ENCODE measurements around the gene SCNN1G. TPM values are rescaled to one million over a fixed set of nuclear protein-coding genes. Genes with fewer than 3 reads are reported as not detected.
A peak's percentile ranks its signal among the peaks of the same experiment; 100 is the strongest.

The SCNN1G gene
- total RNA-seq: not detected
- total RNA-seq (2013): not detected

GRCh38 chr16:23182679-23183542, at the start of gene SCNN1G:
Gene SCNN1G (plus strand): TSS chr16:23182745. CDS start chr16:23186272, 3,527 bp downstream.
- no peak within 1 kb of the TSS for H3K27ac Mint-ChIP-seq
- TF ChIP-seq, protein P1, sequence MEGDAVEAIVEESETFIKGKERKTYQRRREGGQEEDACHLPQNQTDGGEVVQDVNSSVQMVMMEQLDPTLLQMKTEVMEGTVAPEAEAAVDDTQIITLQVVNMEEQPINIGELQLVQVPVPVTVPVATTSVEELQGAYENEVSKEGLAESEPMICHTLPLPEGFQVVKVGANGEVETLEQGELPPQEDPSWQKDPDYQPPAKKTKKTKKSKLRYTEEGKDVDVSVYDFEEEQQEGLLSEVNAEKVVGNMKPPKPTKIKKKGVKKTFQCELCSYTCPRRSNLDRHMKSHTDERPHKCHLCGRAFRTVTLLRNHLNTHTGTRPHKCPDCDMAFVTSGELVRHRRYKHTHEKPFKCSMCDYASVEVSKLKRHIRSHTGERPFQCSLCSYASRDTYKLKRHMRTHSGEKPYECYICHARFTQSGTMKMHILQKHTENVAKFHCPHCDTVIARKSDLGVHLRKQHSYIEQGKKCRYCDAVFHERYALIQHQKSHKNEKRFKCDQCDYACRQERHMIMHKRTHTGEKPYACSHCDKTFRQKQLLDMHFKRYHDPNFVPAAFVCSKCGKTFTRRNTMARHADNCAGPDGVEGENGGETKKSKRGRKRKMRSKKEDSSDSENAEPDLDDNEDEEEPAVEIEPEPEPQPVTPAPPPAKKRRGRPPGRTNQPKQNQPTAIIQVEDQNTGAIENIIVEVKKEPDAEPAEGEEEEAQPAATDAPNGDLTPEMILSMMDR (IDR thresholded peaks at IDR 0.05): peak; percentile 54
- DNase-seq: peak in 1 of 2 donors; percentile 9
- 3% methylated on average over 69 of the region's 71 CpGs for WGBS (ENCODE audit: insufficient coverage)
- no peaks in the 10 kb centered on the region for H3K9me3 Mint-ChIP-seq
- ATAC-seq: peak in 1 of 3 donors; percentile 16
- H3K27me3 Mint-ChIP-seq (ENCODE audit: low read depth in 2 of 2): peaks cover 50 to 71% of the 10 kb centered on the region in 2 donors
- peak within 1 kb of the TSS; percentile 38 for H3K4me3 Mint-ChIP-seq
- H3K4me1 Mint-ChIP-seq: peaks cover 6 to 7% of the 10 kb centered on the region in 2 donors
- no peaks in the 10 kb centered on the region for H3K9me3 ChIP-seq (ENCODE audit: control insufficient read depth, insufficient read depth, low read length)
- intact Hi-C loops (cut with micrococcal nuclease): loop anchor here (10.0 kb wide), 2 partner anchors 252 to 1322 kb away; no protein-coding TSS in a partner anchor
- no peaks in the 10 kb centered on the region for H3K36me3 ChIP-seq (ENCODE audit: control insufficient read depth, insufficient read depth, low read length)
- no peaks in the 10 kb centered on the region for H3K36me3 Mint-ChIP-seq
- H3K27me3 ChIP-seq (ENCODE audit: control insufficient read depth, insufficient read depth, low read length): peaks cover 23% of the 10 kb centered on the region
- no peak within 1 kb of the TSS for H3K4me3 ChIP-seq (ENCODE audit: low read length)
- no peak within 1 kb of the TSS for H3K27ac ChIP-seq (ENCODE audit: low read length)
- peaks cover 11% of the 10 kb centered on the region for H3K4me1 ChIP-seq (ENCODE audit: control insufficient read depth, insufficient read depth, low read length)

DNA sequence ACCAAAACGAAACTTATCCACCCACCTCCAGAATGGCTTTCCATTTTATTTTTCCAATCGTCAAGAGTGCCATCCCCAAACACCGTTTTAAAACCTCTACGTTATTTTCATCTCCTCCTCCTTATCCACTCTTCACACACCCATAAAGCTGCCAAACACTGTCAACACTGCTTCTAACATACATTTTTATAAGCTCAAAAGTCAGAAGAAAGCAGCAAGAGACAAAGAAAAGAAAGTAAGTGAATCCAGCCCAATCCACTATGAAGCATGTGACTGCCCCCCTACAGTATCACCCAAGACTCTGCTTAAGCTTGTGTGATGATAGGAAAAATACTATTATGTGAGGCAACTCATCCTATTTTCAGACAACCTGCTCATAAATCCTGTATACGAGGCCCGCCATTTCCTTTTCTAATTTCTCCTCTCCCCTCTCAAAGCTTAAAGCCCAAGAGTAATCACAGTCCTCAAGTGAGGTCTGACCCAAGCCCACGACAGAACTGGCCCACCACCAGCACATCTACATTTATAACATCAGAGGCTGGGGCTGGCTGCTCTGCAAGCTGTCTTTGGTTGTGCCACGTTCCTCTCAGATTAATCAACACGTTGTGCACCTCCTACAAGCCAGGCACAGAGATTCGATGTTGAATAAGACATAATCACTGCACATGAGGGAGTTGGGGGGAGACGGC, 49.6 kb upstream of the SCNN1G start:
- no peak overlapping the region for H3K4me3 Mint-ChIP-seq
- TF ChIP-seq, protein P1 (IDR thresholded peaks at IDR 0.05): no peak
- H3K4me1 Mint-ChIP-seq: peaks cover 11 to 19% of the 10 kb centered on the region in 2 donors
- Histone ChIP-seq H3K36me3 (ENCODE audit: control insufficient read depth, insufficient read depth, low read length) (no peaks in the 10 kb centered on the region), H3K27me3 (ENCODE audit: control insufficient read depth, insufficient read depth, low read length) (no peaks in the 10 kb centered on the region), H3K4me1 (ENCODE audit: control insufficient read depth, insufficient read depth, low read length) (no peaks in the 10 kb centered on the region), H3K27ac (ENCODE audit: low read length) (no peak overlapping the region), H3K4me3 (ENCODE audit: low read length) (no peak overlapping the region), H3K9me3 (ENCODE audit: control insufficient read depth, insufficient read depth, low read length) (peaks cover 3% of the 10 kb centered on the region)
- peaks cover 0 to 4% of the 10 kb centered on the region in 2 donors for H3K9me3 Mint-ChIP-seq
- intact Hi-C loops (cut with micrococcal nuclease): no loop called here
- H3K27me3 Mint-ChIP-seq (ENCODE audit: low read depth in 2 of 2): no peaks in the 10 kb centered on the region
- DNase-seq (no peak), ATAC-seq (no peak)
- H3K27ac Mint-ChIP-seq: no peak overlapping the region
- WGBS (ENCODE audit: insufficient coverage): 81% methylated on average over 11 of the region's 11 CpGs
- H3K36me3 Mint-ChIP-seq: peaks cover 9% of the 10 kb centered on the region

- no peaks in the 10 kb centered on the region for H3K27me3 ChIP-seq (ENCODE audit: control insufficient read depth, insufficient read depth, low read length)
- H3K27ac Mint-ChIP-seq: no peak overlapping the region
- no peak for ATAC-seq
- peaks cover 9% of the 10 kb centered on the region for H3K36me3 Mint-ChIP-seq
- DNase-seq: no peak
- WGBS (ENCODE audit: insufficient coverage): 40% methylated on average over 1 of the region's 3 CpGs
- peaks cover 11% of the 10 kb centered on the region for H3K9me3 ChIP-seq (ENCODE audit: control insufficient read depth, insufficient read depth, low read length)
- no peak overlapping the region for H3K4me3 ChIP-seq (ENCODE audit: low read length)
- H3K36me3 ChIP-seq (ENCODE audit: control insufficient read depth, insufficient read depth, low read length): no peaks in the 10 kb centered on the region
- H3K27ac ChIP-seq (ENCODE audit: low read length): no peak overlapping the region
- intact Hi-C loops (cut with micrococcal nuclease): no loop called here
- no peaks in the 10 kb centered on the region for H3K27me3 Mint-ChIP-seq (ENCODE audit: low read depth in 2 of 2)
- H3K4me1 ChIP-seq (ENCODE audit: control insufficient read depth, insufficient read depth, low read length): no peaks in the 10 kb centered on the region
- TF ChIP-seq, protein P1 (IDR thresholded peaks at IDR 0.05): no peak
- peaks cover 0 to 4% of the 10 kb centered on the region in 2 donors for H3K9me3 Mint-ChIP-seq
- no peak overlapping the region for H3K4me3 Mint-ChIP-seq
- peaks cover 11 to 19% of the 10 kb centered on the region in 2 donors for H3K4me1 Mint-ChIP-seq
Observed at GRCh38 chr16:23134274-23134673, 48.3 kb upstream of the SCNN1G start.
